HG02973 (cell line): ENCODE results near the gene PNMA6E.
"Not testable (repeated sequence)": the region's sequence is repeated elsewhere in the genome, so short reads cannot be mapped to it uniquely, and the experiment has no call there.

Experiments
- ATAC-seq: cut with Tn5 transposase; IDR thresholded peaks from one replicate; pipeline ENCODE4 v1.9.1; 2021; ENCODE audit warnings: moderate library complexity; ENCODE audit not compliant: unreplicated experiment

PNMA6E gene

GRCh38 chrX:153387987-153388721 is 13.0 kb downstream of the PNMA6E start:
- ATAC-seq: no peak

DNA sequence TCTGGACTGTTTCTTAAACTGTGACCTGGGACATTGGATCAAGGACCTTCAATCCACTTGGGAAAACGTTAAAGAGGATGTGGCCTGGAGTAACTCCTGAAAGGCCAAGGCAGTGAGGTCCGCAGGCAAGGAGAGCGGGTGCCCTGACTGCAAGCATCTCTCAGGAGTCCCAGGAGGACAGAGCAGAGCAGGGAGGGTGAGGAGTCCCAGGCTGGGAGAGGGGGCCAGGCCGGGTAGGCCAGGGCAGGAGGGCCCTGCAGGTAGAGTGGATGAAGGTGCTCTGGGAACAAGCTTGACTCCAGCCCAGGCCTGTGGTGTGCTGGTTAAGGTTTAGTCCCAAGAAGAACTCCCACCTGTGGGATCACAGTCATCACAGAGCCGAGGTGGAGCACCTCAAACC is 13.8 kb downstream of the PNMA6E start:
- no peak for ATAC-seq

GRCh38 chrX:153386097-153386496 is 15.1 kb downstream of the PNMA6E start:
- no peak for ATAC-seq

DNA sequence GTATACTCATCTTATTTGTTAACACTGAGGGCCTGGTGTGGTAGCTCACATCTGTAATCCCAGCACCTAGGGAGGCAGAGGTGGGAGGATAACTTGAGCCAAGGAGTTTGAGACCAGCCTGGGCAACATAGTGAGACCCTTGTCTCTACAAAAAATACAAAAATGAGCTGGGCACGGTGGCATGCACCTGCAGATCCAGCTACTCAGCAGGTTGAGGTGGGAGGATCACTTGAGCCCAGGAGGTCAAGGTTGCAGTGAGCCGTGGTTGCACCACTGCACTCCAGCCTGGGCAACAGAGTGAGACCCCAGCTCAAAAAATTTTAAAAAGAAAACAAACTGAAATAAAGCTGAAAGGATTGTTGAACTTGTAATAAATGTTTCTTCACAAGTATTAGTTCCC is 16.2 kb downstream of the PNMA6E start:
- ATAC-seq: not testable (repeated sequence)

GRCh38 chrX:153384390-153384789 is 16.8 kb downstream of the PNMA6E start:
- ATAC-seq: no peak

- ATAC-seq: no peak
Measured at GRCh38 chrX:153382563-153383482, 18.3 kb downstream of the PNMA6E start.

DNA sequence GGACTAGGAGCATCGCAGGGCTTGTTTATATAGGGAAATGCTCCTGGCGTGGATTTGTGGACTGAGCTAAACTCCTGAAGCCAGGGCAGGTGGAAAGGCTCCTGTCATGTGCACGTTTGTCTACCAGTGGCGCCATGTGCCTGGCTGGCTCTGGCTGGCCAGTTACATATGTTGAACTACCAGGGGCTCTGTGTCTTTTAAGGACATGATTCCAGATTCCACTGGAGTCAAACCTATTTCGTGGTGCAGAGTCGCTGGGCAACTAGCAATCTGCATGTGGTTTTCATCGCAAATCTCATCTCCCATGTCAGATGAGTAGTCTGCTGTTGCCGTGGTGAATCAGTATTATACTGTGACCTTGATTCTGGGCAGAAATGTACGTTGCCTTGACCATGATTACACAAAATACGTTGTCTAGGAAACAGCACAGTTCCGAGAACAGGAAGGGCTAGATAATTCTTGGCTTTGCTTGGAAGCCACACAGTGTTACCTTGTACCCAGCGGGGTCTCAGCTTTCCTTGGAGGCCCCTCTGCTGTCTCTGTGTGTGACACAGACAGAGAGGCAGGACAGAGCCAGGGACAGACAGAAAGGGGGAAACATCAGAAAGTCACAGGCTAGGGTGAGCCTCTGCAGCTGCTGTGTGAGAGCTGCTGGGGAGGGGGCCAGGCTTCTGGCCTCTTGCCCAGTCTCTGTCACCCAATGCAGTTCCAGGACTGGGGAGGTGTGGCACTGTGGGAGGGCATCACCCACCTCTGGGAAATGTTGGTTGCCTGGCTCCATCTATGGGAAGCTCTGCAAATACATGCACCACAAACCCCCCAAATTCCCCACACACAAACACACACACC is 19.2 kb downstream of the PNMA6E start:
- ATAC-seq: no peak

GRCh38 chrX:153380691-153381090 is 20.5 kb downstream of the PNMA6E start:
- no peak for ATAC-seq

DNA sequence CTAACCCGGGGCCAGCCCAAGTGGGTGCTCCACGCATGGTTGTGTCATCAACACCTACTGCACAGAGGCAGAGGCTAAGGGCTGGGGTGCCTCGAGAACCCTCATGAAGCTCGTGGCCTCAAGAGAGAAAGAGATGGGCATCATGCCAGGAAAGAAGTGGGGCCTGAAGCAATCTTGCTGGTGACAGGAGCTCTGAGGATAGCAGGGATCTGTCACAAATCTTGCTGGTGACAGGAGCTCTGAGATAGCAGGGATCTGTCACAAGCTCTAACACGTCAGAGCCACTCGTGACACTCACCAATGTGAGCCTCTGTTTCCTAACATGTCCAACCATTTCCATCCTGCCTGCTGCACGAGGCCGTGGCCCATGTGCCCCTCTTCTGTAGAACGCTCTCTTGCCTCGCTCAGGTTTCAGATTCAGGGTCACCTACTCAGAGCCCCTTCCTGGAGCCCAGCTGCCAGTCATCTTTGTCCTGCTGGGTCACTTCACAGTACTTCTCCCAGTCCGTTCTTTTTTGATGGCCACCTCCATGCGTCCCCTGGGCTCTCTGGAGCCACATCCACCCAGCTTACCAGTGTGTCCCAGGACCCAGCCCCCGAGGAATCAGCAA is 21.1 kb downstream of the PNMA6E start:
- ATAC-seq: no peak

DNA sequence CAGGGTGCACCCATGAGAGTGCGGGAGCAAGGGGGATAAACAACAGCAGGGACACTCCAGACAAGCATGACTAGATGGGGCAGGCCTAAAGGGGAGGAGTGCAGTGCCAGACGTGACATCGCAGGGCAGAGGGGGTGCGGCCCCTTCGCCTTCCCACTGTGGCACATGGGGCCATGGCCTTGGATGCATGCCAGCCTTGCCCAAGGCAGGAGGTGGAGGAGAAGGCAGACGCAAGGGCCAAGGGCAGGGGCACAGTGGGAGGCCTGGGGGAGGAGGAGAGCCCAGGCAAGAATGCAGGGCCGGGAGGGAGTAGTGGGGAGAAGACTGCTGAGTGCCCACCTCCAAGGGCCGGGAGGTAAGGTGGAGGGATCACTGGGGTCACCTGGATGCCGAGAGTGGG is 21.6 kb downstream of the PNMA6E start:
- ATAC-seq: no peak

- ATAC-seq: no peak
Measured at GRCh38 chrX:153378607-153379006, 22.5 kb downstream of the PNMA6E start.

GRCh38 chrX:153377727-153378126 is 23.4 kb downstream of the PNMA6E start:
- no peak for ATAC-seq

DNA sequence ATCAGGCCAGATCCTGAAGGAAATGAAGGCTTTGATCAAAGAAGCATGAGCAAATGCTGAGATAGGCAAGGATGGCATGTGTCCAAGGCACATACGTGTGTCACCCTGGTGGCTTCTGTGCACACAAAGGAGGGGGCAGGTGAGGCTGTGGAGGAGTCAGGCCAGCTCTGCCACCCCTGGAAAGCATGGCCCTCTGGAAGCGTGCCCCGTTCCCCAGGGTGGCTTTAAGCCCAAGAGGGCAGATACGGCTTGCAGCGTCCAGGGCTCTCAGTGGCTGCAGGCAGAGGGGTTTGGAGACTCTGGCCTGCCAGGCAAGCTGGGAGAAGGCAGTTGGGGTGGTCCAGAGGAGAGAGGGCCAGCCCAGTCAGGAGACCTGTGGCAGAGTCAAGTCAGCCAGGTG is 25.6 kb downstream of the PNMA6E start:
- ATAC-seq: no peak

DNA sequence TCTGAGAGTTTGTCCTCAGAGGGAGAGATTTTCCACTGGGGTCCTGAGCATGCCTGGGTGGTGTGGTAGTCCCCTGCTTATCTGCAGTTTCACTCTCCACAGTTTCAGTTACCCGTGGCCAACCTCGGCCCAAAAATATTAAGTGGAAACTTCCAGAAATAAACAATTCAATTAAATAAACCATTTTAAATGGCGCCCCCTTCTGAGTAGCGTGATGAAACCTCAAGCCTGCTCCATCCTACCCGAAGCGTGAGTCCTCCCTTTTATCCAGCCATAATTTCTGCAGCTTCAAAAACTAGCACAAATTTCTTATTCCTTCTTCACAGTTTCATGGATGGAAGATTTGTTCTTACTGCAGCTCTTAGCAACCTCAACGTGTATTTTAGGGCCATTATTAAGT is 26.7 kb downstream of the PNMA6E start:
- no peak for ATAC-seq

GRCh38 chrX:153372949-153373348 is 28.2 kb downstream of the PNMA6E start:
- no peak for ATAC-seq

DNA sequence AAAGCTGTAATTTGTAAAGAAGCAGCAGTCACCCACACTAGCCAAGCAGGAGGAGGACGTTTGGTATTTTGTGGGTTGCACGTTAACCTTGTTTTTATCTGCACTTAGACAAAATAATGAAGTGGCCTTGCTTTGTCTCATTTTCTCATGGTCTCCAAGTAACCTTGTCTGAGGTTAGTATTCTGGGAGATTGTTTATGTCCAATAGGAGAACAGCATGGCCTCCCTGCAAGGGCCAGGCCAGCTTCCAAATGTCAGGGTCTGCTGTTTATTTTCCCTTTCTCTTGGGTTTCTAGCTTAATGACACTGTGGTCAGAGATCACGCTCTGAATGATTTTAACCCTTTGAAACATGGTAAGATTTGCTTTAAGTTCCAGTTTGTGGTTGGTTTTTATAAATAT is 29.9 kb downstream of the PNMA6E start:
- no peak for ATAC-seq

DNA sequence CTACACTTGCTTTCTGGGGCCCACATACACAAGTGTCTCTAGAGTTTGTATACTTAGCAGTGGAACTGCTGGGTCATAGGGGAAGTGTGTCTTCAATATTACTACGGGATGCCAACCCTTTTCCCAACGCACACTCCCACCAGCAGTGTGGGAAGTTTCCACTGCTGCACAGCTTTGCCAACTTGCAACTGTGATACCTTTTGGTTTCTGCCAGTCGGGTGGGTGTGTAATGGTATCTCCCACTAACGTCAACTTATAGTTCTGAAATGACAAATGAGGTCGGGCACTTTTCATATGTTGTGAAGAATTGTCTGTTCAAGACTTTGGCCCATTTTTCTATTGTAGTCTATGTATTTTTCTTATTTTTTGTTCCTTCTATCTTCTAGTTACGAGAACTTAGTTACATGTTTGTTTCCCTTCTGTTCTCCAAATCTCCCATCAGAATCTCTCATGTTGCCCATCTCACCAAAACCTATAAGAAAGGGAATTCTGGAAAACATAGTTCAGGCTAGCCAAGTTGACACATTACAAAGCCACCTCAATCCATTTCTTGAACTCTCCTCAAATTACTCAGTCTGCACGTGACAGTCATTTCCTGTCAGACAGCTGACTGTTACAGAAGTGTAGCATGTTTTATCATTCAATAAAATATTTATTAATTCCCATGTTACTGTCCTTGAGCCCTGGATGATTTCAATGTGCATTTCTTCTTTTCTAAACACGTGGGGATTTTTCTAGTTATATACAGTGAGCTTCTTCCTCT is 30.7 kb downstream of the PNMA6E start:
- ATAC-seq: no peak

DNA sequence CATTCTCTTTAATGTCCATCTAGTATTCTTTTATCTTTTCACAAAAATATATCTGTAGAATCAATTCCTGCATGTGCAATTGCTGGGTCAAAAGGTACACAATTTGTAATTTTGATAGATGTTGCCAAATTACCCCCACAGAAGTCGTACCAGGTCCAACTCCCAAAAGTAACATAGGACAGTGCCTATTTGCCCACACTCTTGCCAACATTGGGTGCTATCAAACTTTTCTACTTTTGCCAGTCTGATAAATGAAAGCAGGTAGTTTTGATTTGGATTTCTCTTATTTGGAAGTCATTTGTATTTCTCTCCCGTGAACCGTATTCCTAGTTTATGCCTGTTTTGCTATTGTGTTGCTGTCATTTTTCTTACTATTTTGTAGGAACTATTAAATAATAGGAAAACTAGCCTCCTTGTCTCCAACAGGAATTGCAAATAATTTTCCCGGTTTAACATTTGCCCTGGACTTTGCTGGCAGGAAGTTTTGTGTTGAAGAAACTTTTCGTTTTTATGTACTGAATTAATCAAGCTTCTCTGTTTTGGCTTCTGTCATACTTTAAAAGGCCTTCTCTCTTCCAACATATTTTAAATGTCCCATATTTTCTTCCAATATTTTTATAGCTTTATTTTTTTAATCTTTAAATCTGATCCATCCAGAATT is 34.1 kb downstream of the PNMA6E start:
- ATAC-seq: no peak

GRCh38 chrX:153366119-153366518 is 35.0 kb downstream of the PNMA6E start:
- no peak for ATAC-seq

- no peak for ATAC-seq
Measured at GRCh38 chrX:153365670-153366069, 35.5 kb downstream of the PNMA6E start.
